Measurements from ENCODE around the gene MARF1.
"Not testable (repeated sequence)": the region's sequence is repeated elsewhere in the genome, so short reads cannot be mapped to it uniquely, and the experiment has no call there.

MARF1 gene

GRCh38 chr16:15556130-15556529 is 86.8 kb downstream of the MARF1 start:
- no peak overlapping the region for H3K27ac ChIP-seq (ENCODE audit: low read depth in 2 of 2, low read length in 2 of 2)
- no peak overlapping the region for H3K9ac ChIP-seq (ENCODE audit: low read depth in 1 of 2, low read length in 2 of 2)
- no peaks in the 10 kb centered on the region for H3K27me3 ChIP-seq (ENCODE audit: control insufficient read depth in 2 of 2, insufficient read depth in 2 of 2, low read length in 2 of 2)
- H3K4me3 ChIP-seq (ENCODE audit: low read length in 2 of 2): no peak overlapping the region
- no peaks in the 10 kb centered on the region for H3K4me1 ChIP-seq (ENCODE audit: control insufficient read depth in 2 of 2, insufficient read depth in 2 of 2, low read length in 2 of 2)
- no peaks in the 10 kb centered on the region for H3K36me3 ChIP-seq (ENCODE audit: control insufficient read depth in 2 of 2, insufficient read depth in 2 of 2, low read length in 2 of 2)
- no peaks in the 10 kb centered on the region for H3K9me3 ChIP-seq (ENCODE audit: control insufficient read depth in 2 of 2, low read length in 2 of 2)

DNA sequence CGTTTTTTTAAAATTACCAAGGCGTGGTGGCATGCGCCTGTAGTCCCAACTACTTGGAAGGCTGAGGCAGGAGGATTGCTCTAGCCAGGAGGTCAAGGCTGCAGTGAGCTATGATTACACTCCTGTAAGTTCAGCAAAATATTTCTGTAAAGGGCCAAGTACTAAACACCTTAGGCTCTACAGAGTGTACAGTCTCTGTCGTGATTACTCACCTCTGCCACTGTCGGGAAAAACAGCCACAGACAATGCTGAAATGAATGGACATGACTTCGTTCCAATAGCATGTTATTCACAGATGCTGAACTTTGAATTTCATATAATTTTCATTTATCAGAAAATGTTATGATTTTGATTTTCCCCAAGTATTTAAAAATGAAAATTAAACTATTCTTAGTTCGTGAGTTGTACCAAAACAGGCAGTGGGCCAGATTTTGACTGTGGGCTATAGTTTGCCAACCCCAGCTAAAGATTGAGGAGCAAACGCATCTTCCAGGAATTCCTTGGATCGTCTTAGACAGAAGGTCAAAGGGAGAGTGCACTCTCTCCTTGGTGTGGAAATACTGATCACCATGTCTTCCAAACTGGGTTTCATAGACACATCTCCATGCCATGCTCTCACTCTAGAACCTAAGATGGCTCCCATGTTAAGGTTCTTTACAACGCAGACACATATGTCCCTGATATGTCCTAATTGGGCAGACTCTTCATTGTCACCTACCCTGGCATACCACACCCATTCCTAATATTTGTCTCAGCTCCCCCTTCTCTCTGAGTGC is 89.5 kb downstream of the MARF1 start:
- Histone ChIP-seq H3K27ac (ENCODE audit: low read depth in 2 of 2, low read length in 2 of 2) (no peak overlapping the region), H3K4me1 (ENCODE audit: control insufficient read depth in 2 of 2, insufficient read depth in 2 of 2, low read length in 2 of 2) (no peaks in the 10 kb centered on the region), H3K27me3 (ENCODE audit: control insufficient read depth in 2 of 2, insufficient read depth in 2 of 2, low read length in 2 of 2) (no peaks in the 10 kb centered on the region), H3K4me3 (ENCODE audit: low read length in 2 of 2) (no peak overlapping the region), H3K36me3 (ENCODE audit: control insufficient read depth in 2 of 2, insufficient read depth in 2 of 2, low read length in 2 of 2) (no peaks in the 10 kb centered on the region), H3K9me3 (ENCODE audit: control insufficient read depth in 2 of 2, low read length in 2 of 2) (no peaks in the 10 kb centered on the region), H3K9ac (ENCODE audit: low read depth in 1 of 2, low read length in 2 of 2) (no peak overlapping the region)

- Histone ChIP-seq H3K4me1 (ENCODE audit: control insufficient read depth in 2 of 2, insufficient read depth in 2 of 2, low read length in 2 of 2) (no peaks in the 10 kb centered on the region), H3K27ac (ENCODE audit: low read depth in 2 of 2, low read length in 2 of 2) (no peak overlapping the region), H3K9me3 (ENCODE audit: control insufficient read depth in 2 of 2, low read length in 2 of 2) (no peaks in the 10 kb centered on the region), H3K9ac (ENCODE audit: low read depth in 1 of 2, low read length in 2 of 2) (no peak overlapping the region), H3K27me3 (ENCODE audit: control insufficient read depth in 2 of 2, insufficient read depth in 2 of 2, low read length in 2 of 2) (no peaks in the 10 kb centered on the region), H3K4me3 (ENCODE audit: low read length in 2 of 2) (no peak overlapping the region), H3K36me3 (ENCODE audit: control insufficient read depth in 2 of 2, insufficient read depth in 2 of 2, low read length in 2 of 2) (no peaks in the 10 kb centered on the region)
These were observed 90.4 kb downstream of the MARF1 start for GRCh38 chr16:15552507-15552906.

DNA sequence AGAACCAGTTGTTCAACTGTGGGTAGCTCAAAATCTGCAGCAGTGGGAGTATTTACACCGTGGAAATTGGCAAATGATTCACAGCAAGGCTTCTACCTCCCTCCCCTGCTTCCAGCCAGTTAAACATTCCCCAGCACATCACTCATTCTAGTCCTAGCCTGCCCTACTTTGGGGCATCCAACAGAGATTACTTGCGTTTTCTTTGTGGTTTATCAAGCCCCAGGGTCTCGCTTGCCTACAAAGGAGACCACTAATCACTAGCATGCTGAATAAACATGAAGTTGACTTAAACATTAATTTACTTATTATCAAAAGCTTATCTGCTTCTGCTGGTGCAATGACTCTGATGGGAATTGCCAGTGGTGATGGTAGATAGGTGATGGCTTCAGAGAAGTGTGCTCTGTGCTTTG is 94.5 kb downstream of the MARF1 start:
- Histone ChIP-seq H3K36me3 (ENCODE audit: control insufficient read depth in 2 of 2, insufficient read depth in 2 of 2, low read length in 2 of 2) (no peaks in the 10 kb centered on the region), H3K4me3 (ENCODE audit: low read length in 2 of 2) (no peak overlapping the region), H3K27ac (ENCODE audit: low read depth in 2 of 2, low read length in 2 of 2) (no peak overlapping the region), H3K9me3 (ENCODE audit: control insufficient read depth in 2 of 2, low read length in 2 of 2) (no peaks in the 10 kb centered on the region), H3K4me1 (ENCODE audit: control insufficient read depth in 2 of 2, insufficient read depth in 2 of 2, low read length in 2 of 2) (no peaks in the 10 kb centered on the region), H3K27me3 (ENCODE audit: control insufficient read depth in 2 of 2, insufficient read depth in 2 of 2, low read length in 2 of 2) (no peaks in the 10 kb centered on the region), H3K9ac (ENCODE audit: low read depth in 1 of 2, low read length in 2 of 2) (no peak overlapping the region)

GRCh38 chr16:15547768-15548096 is 95.2 kb downstream of the MARF1 start:
- Histone ChIP-seq H3K4me1 (ENCODE audit: control insufficient read depth in 2 of 2, insufficient read depth in 2 of 2, low read length in 2 of 2) (no peaks in the 10 kb centered on the region), H3K4me3 (ENCODE audit: low read length in 2 of 2) (no peak overlapping the region), H3K9ac (ENCODE audit: low read depth in 1 of 2, low read length in 2 of 2) (no peak overlapping the region), H3K36me3 (ENCODE audit: control insufficient read depth in 2 of 2, insufficient read depth in 2 of 2, low read length in 2 of 2) (no peaks in the 10 kb centered on the region), H3K9me3 (ENCODE audit: control insufficient read depth in 2 of 2, low read length in 2 of 2) (no peaks in the 10 kb centered on the region), H3K27me3 (ENCODE audit: control insufficient read depth in 2 of 2, insufficient read depth in 2 of 2, low read length in 2 of 2) (no peaks in the 10 kb centered on the region), H3K27ac (ENCODE audit: low read depth in 2 of 2, low read length in 2 of 2) (no peak overlapping the region)

GRCh38 chr16:15547072-15547767 is 95.7 kb downstream of the MARF1 start:
- not testable (repeated sequence) for H3K9me3 ChIP-seq (ENCODE audit: control insufficient read depth in 2 of 2, low read length in 2 of 2); H3K9ac ChIP-seq (ENCODE audit: low read depth in 1 of 2, low read length in 2 of 2); H3K27ac ChIP-seq (ENCODE audit: low read depth in 2 of 2, low read length in 2 of 2); H3K36me3 ChIP-seq (ENCODE audit: control insufficient read depth in 2 of 2, insufficient read depth in 2 of 2, low read length in 2 of 2); H3K27me3 ChIP-seq (ENCODE audit: control insufficient read depth in 2 of 2, insufficient read depth in 2 of 2, low read length in 2 of 2); H3K4me3 ChIP-seq (ENCODE audit: low read length in 2 of 2); H3K4me1 ChIP-seq (ENCODE audit: control insufficient read depth in 2 of 2, insufficient read depth in 2 of 2, low read length in 2 of 2)

DNA sequence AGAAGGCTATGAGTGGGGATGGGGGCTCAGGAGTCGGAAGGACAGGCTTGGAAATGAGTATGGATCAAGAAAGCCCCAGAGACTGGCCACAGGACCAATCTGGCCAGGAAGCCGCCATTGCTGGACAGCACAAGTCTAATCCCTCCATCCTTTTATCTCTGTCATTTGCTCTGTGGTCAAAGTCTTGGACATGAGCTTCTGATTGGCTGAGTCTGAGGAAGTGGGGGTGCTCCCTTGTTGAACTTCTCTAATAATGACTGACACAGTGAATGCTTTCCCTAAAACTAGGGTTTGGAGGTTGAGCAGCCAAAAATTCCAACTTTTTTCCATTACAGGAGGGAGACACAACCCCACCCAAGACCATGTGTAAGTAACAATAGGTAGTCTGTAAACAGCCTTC is 97.4 kb downstream of the MARF1 start:
- Histone ChIP-seq H3K9me3 (ENCODE audit: control insufficient read depth in 2 of 2, low read length in 2 of 2) (no peaks in the 10 kb centered on the region), H3K27ac (ENCODE audit: low read depth in 2 of 2, low read length in 2 of 2) (no peak overlapping the region), H3K36me3 (ENCODE audit: control insufficient read depth in 2 of 2, insufficient read depth in 2 of 2, low read length in 2 of 2) (no peaks in the 10 kb centered on the region), H3K4me3 (ENCODE audit: low read length in 2 of 2) (no peak overlapping the region), H3K9ac (ENCODE audit: low read depth in 1 of 2, low read length in 2 of 2) (no peak overlapping the region), H3K4me1 (ENCODE audit: control insufficient read depth in 2 of 2, insufficient read depth in 2 of 2, low read length in 2 of 2) (no peaks in the 10 kb centered on the region), H3K27me3 (ENCODE audit: control insufficient read depth in 2 of 2, insufficient read depth in 2 of 2, low read length in 2 of 2) (no peaks in the 10 kb centered on the region)

- Histone ChIP-seq H3K27ac (ENCODE audit: low read depth in 2 of 2, low read length in 2 of 2) (no peak overlapping the region), H3K4me1 (ENCODE audit: control insufficient read depth in 2 of 2, insufficient read depth in 2 of 2, low read length in 2 of 2) (no peaks in the 10 kb centered on the region), H3K36me3 (ENCODE audit: control insufficient read depth in 2 of 2, insufficient read depth in 2 of 2, low read length in 2 of 2) (no peaks in the 10 kb centered on the region), H3K27me3 (ENCODE audit: control insufficient read depth in 2 of 2, insufficient read depth in 2 of 2, low read length in 2 of 2) (no peaks in the 10 kb centered on the region), H3K9ac (ENCODE audit: low read depth in 1 of 2, low read length in 2 of 2) (no peak overlapping the region), H3K9me3 (ENCODE audit: control insufficient read depth in 2 of 2, low read length in 2 of 2) (no peaks in the 10 kb centered on the region), H3K4me3 (ENCODE audit: low read length in 2 of 2) (no peak overlapping the region)
These were observed 98.5 kb downstream of the MARF1 start for GRCh38 chr16:15544405-15544804.

Data from mucosa of rectum (tissue), 2 donors.